DOHH2 (cell line): Measurements from ENCODE around the gene PGK2.

Experiments used
- H3F3A ChIP-seq: fragments of 200-600 bp; sonication (generic), shearing (Covaris generic); 2 replicates; pipeline ENCODE4 v1.6.0; 2016; ENCODE audit warnings: antibody characterized with exemption, mild to moderate bottlenecking; ENCODE audit not compliant: control insufficient read depth, insufficient read depth
- H3K27ac ChIP-seq: fragments of 200-600 bp; sonication (generic); 2 replicates; pipeline ENCODE4 v1.5.1; 2014; ENCODE audit warnings: low read depth, mild to moderate bottlenecking, low read length, moderate library complexity
- H3K27me3 ChIP-seq: fragments of 200-600 bp; sonication (generic); 2 replicates; pipeline ENCODE4 v1.6.1; 2014; ENCODE audit warnings: mild to moderate bottlenecking, low read length, mixed read lengths; ENCODE audit not compliant: control insufficient read depth
- H3K36me3 ChIP-seq: fragments of 200-600 bp; sonication (generic); 2 replicates; pipeline ENCODE4 v1.6.1; 2014; ENCODE audit warnings: mild to moderate bottlenecking, low read length, moderate library complexity, mixed read lengths; ENCODE audit not compliant: control insufficient read depth
- H3K4me1 ChIP-seq: fragments of 200-600 bp; sonication (generic); 2 replicates; pipeline ENCODE4 v1.6.1; 2014; ENCODE audit warnings: mild to moderate bottlenecking, low read length, mixed read lengths; ENCODE audit not compliant: control insufficient read depth
- H3K4me2 ChIP-seq: fragments of 200-600 bp; sonication (generic); 2 replicates; pipeline ENCODE4 v1.6.0; 2014; ENCODE audit warnings: mild to moderate bottlenecking, low read length, moderate library complexity
- H3K4me3 ChIP-seq: fragments of 200-600 bp; sonication (generic); 2 replicates; pipeline ENCODE4 v1.5.1; 2014; ENCODE audit warnings: mild to moderate bottlenecking, low read length, mixed read lengths
- H3K79me2 ChIP-seq: fragments of 200-600 bp; sonication (generic); 2 replicates; pipeline ENCODE4 v1.6.1; 2014; ENCODE audit warnings: mild to moderate bottlenecking, low read length, mixed read lengths; ENCODE audit not compliant: control insufficient read depth
- H3K9me2 ChIP-seq: fragments of 200-600 bp; sonication (generic); replicated peaks from 2 replicates; pipeline ENCODE4 v1.6.1; 2014; ENCODE audit warnings: mild to moderate bottlenecking, low read length, mixed read lengths; ENCODE audit not compliant: control insufficient read depth
- H3K9me3 ChIP-seq: fragments of 200-600 bp; sonication (generic); 2 replicates; pipeline ENCODE4 v1.6.1; 2014; ENCODE audit warnings: antibody characterized with exemption, low read length, mixed read lengths; ENCODE audit not compliant: control insufficient read depth, insufficient read depth
- H4K20me1 ChIP-seq: fragments of 200-600 bp; sonication (generic); 2 replicates; pipeline ENCODE4 v1.6.0; 2014; ENCODE audit warnings: low read depth, mild to moderate bottlenecking, antibody characterized with exemption, low read length, moderate library complexity; ENCODE audit not compliant: control insufficient read depth, insufficient read depth
- CTCF ChIP-seq: fragments of 200-600 bp; sonication (generic); IDR thresholded peaks from one replicate; pipeline ENCODE4 v1.5.1; 2014; ENCODE audit warnings: antibody characterized with exemption, mild to moderate bottlenecking, low read depth, low read length; ENCODE audit not compliant: poor library complexity, severe bottlenecking
- EZH2phosphoT487 ChIP-seq: fragments of 200-600 bp; sonication (generic); IDR thresholded peaks from 2 replicates; pipeline ENCODE4 v1.6.1; 2017; ENCODE audit warnings: borderline replicate concordance, mild to moderate bottlenecking, antibody characterized with exemption, low read length, moderate library complexity, mixed read lengths

Gene PGK2

GRCh38 chr6:49739423-49739822, 47.7 kb downstream of the PGK2 start:
- no peaks in the 10 kb centered on the region for H3K4me1 ChIP-seq
- no peaks in the 10 kb centered on the region for H3K9me3 ChIP-seq
- TF ChIP-seq EZH2phosphoT487 (no peak), CTCF (no peak)

GRCh38 chr6:49736017-49736508, 51.0 kb downstream of the PGK2 start:
- TF ChIP-seq EZH2phosphoT487 (no peak), CTCF (no peak)
- no peak overlapping the region for H3K4me2 ChIP-seq
- H3F3A ChIP-seq, result no peaks in the 10 kb centered on the region
- no peaks in the 10 kb centered on the region for H3K79me2 ChIP-seq
- no peak overlapping the region for H3K4me3 ChIP-seq
- no peaks in the 10 kb centered on the region for H4K20me1 ChIP-seq
- H3K36me3 ChIP-seq, result no peaks in the 10 kb centered on the region
- no peaks in the 10 kb centered on the region for H3K9me2 ChIP-seq
- H3K27me3 ChIP-seq, result no peaks in the 10 kb centered on the region
- no peak overlapping the region for H3K27ac ChIP-seq
- H3K4me1 ChIP-seq, result no peaks in the 10 kb centered on the region
- H3K9me3 ChIP-seq, result no peaks in the 10 kb centered on the region

More at GRCh38 chr6:49739423-49739822, 47.7 kb downstream of the PGK2 start:
- Histone ChIP-seq H3F3A (no peaks in the 10 kb centered on the region), H3K27ac (no peak overlapping the region), H3K4me2 (no peak overlapping the region), H3K27me3 (no peaks in the 10 kb centered on the region), H3K9me2 (no peaks in the 10 kb centered on the region), H3K4me3 (no peak overlapping the region), H3K36me3 (no peaks in the 10 kb centered on the region), H3K79me2 (no peaks in the 10 kb centered on the region), H4K20me1 (no peaks in the 10 kb centered on the region)
